NCI-H2029 (cell line): Measurements from ENCODE around the gene SLC44A5.
"Not testable (repeated sequence)": the region's sequence is repeated elsewhere in the genome, so short reads cannot be mapped to it uniquely, and the experiment has no call there.

Source experiments
- DNase-seq: peaks from one replicate; lab custom pipeline; 2025; lab: John Stamatoyannopoulos, UW

Gene SLC44A5

DNA sequence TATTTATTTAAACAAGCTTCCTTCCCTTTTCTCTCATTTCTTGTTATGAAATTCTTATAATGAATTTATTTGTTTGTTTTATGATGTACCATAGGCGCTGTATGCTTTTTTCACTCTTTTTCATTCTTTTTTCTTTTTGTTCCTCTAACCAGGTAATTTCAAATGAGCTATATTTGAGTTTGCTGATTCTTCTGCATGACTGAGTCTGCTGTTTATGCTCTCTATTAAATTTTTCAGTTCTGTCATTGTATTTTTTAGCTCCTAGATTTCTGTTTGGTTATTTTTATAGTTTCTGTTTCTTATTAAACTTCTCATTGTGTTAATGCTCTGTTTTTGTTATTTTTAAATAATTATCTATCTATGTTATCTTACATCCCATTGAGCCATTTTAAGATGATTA, 244.3 kb downstream of the SLC44A5 start:
- DNase-seq: no peak

DNA sequence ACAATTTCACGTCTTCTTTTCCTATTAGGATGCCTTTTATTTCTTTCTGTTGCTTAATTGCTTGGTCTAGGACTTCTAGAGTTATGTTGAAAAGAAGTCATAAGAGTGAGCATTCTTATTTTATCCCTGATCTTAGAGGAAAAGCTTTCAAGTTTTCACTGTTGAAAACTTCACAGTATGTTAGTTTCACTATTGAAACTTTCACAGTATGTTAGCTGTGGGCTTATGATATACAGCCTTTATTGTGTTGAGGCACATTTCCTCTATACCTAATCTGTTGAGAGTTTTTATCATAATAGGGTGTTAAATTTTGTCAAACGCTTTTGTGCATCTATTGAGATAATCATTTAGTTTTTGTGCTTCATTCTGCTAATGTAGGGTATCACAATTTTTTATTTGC, 249.7 kb downstream of the SLC44A5 start:
- no peak for DNase-seq

DNA sequence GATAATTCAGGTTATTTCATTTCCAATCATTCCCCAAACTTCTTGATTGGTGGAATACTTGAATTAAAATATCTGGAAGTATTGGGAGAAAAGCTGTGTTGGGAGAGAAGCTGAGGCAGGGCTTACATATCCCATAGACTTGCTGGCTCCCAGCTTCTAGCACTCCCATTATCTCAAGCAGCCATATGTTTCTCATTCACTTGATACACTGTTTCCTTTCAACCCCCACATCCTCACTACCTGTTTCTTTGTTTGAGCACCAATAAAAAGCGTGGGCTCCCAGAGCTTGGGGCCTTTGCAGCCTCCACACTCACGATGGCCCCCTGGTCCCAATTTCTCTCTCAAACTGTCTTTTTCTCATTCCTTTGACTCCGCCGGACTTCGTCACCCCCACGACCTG, 256.6 kb downstream of the SLC44A5 start:
- DNase-seq: not testable (repeated sequence)

DNA sequence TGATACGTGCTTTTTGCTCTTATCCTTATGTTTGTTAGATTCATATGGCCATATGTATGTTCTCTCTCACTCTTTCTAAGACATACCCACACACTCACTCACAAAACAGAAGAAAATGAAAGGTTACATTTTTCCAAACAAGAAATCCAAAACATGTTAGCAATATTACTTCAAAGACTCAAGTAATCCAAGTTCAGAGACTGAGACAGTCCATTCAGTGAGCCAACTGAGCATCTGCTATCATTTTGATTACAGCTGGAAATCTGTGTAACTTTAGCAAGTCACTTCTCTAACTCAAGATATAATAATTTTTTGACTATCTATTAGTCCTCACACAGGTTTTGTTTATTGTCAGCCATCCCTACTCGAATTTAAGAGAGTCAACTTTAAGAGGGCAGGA, 257.9 kb downstream of the SLC44A5 start:
- DNase-seq: no peak

DNA sequence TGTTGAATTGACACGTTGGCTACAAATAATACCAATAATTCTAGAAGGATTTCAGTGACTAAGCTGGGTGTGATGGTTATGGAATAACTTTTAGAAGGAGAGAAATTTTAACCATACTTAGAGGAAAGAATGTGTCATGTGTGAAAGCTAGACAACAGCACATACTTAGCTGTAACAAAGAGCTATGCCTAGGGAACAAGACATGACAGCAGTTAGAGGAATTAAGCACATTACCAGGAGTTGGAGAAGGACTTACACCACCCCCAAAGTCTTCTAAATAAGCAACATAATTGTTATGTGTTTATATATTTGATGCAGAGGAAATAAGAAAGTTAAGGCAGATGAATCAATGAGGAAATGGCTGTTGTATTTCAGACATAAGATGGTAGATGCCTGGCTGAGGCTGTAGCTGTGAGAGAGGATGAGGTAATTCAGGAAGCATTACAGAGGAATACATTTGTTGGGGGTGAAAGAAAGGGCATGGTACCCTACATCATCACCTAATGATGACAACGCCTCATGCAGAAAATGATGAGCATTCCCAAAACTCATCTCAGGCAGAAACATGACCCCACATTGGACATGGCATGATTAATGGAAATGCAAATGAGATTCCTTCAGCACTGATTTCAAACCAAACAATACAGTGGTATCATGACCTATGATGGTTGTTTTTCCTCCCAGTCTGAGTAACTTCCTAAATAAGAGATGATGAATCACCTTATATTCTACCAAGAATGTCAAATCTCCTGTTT, 265.2 kb downstream of the SLC44A5 start:
- DNase-seq: no peak

DNA sequence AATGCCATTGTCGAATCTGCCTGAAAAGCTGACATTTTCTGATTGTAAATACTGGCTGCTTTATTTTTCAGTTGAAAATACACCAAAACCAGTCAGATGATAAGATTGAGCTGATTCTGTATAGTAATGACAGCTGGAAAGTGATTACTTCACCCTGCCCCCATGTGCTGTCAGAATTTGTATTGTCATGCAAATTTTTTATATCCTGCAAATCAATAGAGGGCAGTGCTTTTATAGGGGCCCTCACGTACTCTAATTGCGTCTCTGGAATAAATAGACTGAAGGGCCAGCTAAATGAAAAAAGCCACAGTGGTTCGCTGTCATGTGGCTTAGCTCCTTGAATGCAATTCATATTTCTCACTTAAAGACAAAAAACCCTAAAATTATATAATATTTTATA, 268.1 kb downstream of the SLC44A5 start:
- no peak for DNase-seq

DNA sequence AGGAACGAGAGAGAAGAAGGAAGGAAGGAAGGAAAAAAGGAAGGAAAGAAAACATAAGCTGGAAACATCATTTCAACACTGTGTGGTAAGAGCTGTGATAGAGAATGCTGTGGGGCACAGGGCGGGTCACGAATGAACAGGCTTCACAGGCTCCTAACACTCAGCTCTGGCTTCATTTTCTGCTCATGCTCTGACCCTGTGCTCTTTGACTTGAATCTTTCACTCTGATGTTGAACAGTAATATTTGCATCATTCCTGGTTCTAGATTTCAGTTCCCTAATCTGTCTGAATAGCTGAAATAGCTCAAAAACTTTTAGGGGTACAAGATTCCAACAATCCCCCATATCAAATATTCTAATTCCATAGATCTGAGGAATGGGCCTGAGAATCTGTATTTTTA, 269.4 kb downstream of the SLC44A5 start:
- no peak for DNase-seq

DNA sequence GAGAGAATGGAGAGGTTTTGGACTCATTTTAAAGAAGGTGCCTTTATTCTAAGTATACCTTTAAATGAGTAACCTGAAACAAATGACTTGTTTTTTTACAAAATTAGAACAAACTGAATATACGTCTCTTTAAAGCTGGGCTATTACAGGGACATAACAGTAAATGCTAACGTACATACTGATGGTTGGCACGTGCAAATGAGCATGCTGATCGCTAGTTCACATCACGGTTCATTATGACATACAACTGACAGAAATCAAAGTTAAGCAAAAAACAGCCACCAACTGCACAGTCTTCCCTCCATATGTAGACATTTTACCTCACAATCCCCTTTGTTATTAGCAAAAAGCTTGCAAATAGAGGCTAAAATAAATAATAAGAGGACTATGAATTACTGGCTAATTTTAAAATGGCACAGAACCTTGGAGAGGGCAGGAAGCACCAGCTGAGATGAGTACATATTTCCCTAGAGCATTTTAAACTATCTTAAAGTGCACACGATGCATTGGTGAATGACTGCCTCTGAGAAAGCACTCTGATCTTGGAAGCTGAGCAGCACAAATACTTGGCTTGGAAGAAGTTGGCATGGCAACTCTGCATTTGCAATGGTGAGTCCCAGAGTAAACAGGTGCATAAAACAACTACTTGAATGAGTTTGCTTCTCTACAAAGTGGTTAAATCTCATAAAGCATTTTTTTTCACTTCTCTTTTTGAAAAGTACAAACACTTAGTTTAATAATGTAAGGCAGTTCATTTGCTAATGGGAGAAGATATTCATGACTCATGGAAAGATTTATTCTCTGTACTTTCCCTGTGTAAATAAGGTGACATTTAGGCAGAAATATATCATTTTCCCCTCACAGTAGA, 272.1 kb downstream of the SLC44A5 start:
- no peak for DNase-seq

DNA sequence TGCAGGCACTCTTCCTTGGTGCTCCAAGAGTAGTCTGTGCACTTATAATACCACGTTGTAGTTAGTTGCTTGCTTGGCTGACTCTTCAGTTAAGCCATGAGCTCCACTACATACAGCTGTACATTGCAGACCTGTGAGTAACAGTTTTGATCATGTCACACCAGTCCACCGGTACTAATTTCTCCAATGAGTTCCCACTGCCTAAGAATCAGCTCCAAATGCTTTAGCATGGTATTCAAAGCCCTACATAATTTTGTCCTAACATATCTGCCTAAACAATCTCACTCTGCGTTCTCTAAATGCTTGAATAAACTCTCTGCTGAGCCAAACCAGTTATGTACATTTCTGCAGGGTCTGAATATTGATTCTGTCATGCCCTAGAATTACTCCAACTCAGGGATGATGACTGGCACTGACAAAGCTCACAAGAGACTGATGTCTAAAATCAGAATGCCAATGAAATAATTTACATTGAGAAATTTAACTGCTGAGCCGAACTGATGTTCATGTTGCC, 276.0 kb downstream of the SLC44A5 start:
- DNase-seq: no peak

DNA sequence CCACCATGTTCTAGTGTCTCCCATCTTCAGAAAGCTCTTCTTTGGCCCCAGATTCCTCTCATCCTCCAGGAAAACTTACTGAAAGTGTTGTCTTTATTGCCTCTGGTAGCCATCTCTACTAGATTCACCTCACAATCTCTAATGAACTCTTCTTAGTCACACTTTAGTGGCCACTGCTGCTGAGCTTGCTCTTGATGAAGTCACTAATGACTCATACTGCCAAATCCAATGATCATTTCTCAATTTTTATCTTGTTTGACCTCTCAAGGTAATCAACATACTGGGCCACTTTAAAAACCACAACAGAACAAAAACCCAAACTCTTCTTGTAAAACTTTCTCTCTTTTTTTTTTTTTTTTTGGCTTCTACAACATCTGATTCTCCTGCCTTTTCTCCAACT, 280.3 kb downstream of the SLC44A5 start:
- DNase-seq: no peak

DNA sequence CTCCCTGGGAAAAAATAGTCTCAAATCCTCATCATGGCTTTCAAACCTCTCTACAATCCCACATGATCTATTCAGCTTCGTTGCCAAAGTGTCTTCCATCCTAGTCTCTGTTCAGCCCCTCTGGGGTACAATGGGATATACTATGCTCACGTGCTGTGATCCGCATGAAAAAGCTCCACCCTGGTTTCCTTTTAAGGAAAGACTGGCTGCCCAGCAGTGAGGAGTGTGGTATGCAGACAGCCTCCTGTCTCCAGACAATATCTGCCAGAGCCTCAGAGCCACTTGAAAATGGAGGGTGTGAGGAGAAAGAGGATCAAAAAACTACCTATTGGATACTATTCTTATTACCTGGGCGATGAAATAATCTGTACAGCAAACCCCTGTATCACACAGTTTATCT, 282.2 kb downstream of the SLC44A5 start:
- no peak for DNase-seq

DNA sequence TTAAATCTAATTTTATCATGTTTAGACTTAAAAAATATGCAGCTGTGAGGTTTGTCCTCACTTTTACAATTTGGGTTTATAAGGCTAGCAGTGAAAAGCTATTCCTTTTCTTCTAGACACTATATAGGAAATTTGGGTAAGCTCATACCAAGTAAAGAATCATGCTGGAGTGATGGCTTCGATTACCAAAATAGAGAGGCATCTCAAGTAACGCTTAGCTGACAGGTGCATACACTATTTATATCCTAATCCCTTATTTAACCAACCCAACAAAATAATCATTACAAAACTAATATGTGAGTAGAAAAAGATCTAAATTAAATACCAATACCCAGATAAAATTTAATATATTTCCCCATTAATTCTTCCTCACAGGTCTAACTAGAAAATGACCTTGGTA, 283.5 kb downstream of the SLC44A5 start:
- no peak for DNase-seq

DNA sequence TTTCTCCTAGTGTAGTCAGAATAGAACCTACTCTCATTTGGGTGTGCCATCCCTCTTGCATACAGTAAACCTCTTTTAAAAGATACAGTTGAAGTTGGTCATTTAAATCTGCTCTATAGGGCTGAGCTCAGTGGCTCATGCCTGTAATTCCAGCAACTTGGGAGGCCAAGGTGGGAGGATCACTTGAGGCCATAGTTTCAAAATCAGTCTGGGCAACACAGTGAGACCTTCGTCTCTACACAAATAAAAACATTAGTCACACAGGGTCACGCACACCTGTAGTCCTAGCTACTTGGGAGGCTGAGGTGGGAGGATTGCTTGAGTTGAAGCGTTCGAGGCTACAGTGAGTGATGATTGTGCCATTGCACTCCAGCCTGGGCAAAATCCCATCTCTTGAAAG, 292.9 kb downstream of the SLC44A5 start:
- no peak for DNase-seq

DNA sequence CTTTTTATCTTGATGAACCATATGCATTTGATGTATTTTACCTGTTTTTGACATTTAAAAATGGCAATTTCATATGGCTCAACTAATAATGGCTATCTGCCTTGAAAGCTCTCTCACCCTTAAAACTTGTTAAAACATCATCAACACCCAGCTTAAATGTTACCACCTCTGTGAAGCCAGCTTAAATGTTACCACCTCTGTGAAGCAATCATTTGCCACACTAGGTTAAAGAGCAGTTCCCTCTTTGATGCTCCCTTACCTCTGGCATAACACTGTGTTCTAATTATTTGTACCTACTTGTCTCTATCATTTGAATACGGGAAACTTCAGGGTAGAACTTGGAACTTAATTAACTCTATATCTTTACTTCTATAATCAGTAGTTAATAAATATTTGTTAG, 294.7 kb downstream of the SLC44A5 start:
- DNase-seq: no peak

DNA sequence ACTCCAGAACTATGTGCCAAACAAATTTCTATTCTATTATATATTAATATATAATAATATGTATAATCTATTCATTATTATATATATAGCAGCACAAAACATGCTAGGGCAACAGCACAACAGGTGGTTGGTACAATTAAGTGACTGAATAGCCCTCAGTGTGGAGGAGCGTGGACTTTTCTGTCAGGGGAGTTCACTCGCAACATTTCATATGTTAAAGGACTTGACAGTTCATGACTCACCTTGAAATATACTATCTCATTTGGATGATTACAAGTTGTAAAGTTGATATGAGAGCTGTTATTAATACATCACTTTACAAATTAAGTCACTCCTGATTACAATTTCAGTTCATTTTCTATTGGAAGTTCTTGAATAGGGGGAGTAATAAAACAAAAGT, 298.3 kb downstream of the SLC44A5 start:
- no peak for DNase-seq

DNA sequence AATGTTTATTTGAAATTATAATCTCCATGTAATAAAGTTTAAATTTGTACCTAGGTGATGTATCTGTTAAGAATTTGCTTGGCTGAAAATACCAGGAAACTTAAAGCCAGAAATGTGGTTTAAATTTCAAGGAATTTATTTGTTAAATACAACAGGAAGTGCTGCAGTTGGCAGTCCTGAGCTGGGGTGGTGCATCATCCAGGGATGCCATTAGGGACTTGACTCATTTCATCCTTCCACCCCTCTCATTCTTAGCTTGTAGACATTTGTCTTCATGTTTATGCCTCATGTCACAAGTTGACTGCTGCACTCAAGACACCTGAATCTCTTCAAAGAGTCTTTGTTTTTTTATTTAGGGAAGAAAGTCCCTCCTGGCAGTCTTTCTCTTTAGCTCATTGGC, 300.8 kb downstream of the SLC44A5 start:
- no peak for DNase-seq

DNA sequence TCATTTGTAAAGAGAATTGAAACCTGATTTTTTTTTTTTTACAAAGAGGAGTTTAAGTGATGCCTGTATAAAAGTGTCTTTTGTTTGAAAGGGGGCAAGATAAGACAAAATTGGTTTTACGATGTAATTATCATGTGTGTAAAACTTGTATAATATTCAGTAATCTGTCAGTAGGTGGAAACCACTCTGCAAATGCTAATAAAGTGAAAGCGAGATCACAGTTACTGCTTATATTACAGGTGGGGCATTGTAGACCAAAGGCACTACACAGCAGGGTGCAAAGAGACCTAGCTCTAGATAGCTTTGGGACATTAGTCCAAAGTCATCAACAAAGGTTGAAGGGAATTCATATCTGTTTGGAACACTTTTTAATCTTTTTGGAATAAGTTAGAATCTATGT, 302.5 kb downstream of the SLC44A5 start:
- DNase-seq: no peak

DNA sequence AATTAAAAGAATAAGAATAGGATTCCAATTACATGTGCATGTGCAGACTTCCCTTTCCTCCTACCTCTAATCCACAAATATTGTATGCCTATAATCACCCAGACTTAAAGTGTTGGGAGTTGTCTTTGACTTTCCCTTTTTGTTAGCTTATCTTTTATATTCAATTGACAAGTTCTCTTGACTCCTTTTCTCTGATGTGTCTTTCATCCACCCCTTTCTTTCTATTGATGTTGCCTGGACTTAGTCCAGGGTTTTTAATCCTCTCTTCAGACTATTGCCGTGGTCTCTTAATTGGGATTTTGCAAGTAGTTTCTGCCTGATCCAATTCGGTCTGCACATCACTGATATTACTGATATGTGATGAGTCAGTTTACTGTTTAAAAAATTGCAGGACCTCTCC, 305.9 kb downstream of the SLC44A5 start:
- DNase-seq: no peak

DNA sequence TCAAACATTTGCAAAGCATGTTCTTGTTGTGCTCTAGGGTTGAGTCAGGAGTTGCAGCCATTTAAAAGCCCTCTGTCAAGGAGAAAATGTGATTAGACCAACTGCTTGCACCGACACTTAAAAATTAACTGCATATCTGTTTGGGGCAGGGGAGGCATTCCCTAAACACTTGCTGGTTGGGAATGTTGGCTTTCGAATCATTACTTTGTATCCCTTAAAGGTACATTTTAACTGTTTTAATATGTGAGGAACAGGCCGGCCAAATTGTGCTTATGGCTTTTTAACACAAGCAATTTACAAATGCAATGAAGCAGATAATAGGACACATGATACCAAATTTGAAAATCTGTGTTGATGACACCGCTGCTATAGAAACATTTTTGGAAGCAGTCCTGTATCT, 317.6 kb downstream of the SLC44A5 start:
- no peak for DNase-seq

DNA sequence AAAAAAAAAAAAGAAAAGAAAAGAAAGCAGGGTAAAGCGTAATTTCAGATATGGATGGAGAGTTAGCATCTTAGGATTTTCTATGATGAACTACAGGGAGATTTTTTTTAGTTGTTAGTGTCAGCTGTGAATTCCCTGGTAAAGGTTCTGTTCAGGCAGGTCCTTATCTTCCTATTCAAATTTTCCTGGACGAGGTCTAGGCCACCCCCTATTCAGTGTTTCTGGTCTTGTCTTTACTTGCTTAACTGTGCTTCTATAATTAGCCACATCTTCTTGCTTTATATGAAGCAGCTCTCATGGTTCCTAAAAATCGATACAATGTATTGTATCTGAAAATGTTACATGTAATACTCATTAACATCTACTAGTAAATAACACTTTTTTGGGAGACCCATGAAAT, 318.9 kb downstream of the SLC44A5 start:
- no peak for DNase-seq

DNA sequence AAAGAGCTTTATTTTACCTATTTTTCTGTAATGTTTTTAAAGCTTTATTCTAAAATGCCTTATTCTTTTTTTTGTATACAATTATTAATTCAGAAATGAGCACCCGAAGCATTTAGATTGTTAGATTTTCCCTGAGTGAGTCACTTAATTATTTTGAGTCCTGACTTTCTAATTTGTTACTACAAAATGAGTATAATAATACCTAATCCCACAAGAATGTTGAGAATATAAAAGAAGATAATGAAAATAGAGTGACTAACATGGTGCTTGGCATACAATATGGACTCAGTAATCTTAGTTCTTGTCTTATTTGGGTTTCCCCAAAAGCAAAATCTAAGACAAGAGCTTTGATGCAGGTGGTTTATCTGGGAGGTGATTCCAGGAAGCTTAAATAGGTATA, 334.5 kb downstream of the SLC44A5 start:
- no peak for DNase-seq

DNA sequence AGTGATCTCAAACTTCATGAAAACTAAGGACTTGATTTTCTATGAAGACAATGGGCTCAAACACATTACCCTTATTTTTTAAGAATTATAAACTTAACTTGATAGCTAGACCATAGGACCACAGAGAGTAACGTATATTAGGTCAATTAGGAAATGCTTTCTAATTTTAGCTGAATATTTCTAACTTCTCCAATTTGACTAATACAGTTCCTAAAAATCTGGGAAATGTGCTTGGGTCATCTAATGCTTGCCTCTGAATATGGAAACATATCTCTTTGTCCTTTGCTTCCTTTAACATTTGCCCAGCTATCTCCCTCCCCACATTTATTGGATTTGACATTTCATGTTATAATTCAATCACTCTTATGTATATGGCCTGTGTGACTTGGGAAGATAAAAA, 335.3 kb downstream of the SLC44A5 start:
- no peak for DNase-seq

DNA sequence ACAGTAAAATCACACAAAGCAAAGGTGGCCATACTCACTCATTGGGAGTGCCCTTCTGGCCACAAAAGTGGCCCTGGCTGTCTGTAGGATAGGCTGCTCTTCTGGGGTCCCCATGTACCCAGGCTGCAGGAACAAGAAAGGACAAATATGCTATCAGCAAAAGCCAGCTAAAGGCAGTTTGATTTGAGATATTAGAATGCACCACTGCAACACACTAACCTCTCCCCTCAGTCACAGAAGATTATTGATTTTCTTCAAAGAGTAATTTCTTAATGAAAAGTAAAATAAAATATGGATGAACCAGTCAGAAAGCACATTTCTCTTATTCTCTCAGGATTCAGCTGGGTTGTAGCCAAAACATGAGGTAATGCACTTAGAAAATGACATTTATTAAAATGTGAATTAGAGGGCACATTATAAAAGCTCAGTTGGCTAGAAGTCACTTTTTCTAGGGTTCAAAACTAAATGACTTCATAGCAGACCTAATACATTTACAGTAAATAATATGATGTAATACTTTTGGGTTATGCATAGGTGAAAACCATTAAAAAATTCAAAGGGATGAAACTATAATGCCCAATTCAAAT, 335.9 kb downstream of the SLC44A5 start:
- no peak for DNase-seq
